RCC 7860 (cell line): ENCODE results near the gene TAS2R16.

ENCODE experiments used
- DNase-seq: peaks from one replicate; pipeline ENCODE4 v3.0.0-alpha.2; 2015; ENCODE audit warnings: low spot score
- FAIRE-seq: peaks from 2 replicates; lab custom pipeline; 2012; peaks lifted over from hg19 to GRCh38; lab: Jason Lieb, UNC

The TAS2R16 gene, protein sequence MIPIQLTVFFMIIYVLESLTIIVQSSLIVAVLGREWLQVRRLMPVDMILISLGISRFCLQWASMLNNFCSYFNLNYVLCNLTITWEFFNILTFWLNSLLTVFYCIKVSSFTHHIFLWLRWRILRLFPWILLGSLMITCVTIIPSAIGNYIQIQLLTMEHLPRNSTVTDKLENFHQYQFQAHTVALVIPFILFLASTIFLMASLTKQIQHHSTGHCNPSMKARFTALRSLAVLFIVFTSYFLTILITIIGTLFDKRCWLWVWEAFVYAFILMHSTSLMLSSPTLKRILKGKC

DNA sequence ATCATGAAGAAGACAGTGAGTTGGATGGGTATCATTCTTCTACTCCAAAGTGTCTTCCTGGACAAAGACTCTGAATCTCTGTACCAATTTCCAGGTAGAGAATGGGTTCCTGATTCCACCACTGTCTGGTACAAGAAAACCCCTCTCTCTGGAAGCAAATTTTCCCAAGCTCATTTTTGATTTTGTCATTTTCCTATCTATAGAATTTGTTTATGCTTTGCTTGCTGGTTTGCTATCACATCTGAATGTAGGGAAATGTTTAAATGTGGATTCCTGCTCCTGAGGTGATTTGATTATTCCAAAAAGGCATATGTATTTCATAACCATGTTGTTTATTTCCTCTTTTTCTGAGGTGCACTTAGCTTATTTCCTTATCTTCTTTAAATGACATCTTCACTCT is at the start of gene TAS2R16:
Gene TAS2R16 (minus strand): TSS at position 101 of the 400 bp plus-strand sequence. CDS start 66 bp downstream, at position 35.
- no peak for FAIRE-seq
- no peak for DNase-seq

- FAIRE-seq (no peak), DNase-seq (no peak)
Measured at GRCh38 chr7:123043642-123044041, 48.1 kb upstream of the TAS2R16 start.

DNA sequence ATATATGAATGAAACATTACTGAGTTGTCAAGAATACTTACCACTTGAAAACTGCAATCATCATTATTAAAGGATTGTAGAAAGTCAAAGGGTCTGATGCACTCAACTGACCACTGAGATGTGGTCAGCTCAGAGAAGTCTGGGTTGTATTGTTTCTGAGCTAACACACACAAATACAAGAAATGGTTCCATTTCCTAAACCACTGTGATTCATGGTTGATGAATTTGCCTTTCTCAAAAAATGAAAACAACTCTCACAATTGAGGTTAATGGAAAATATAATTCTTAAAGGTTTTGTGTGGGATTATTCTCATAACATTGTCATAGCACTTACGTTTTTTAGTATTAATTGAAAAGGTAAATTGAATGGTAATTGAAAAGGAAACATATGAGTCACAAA is 45.6 kb upstream of the TAS2R16 start:
- FAIRE-seq (no peak), DNase-seq (no peak)

DNA sequence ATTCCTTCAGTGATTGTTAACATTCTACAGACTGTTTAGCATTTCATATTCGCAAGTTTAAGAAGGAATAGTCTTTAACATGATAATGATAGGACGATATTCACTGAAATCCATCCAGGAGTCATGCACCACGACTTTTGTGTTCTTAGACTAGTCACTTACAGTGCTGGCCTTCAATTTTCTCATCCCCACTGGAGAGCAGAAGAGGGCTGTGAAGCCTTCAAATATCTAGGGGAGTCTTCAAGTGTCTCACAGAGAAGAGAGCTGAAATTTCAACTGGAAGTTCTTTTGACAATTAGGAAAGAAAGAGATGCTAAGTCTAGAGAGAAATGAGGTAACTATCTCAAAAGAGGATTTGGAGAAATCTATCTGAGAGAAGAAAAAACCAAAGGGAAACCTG is 43.8 kb upstream of the TAS2R16 start:
- FAIRE-seq (no peak), DNase-seq (no peak)

DNA sequence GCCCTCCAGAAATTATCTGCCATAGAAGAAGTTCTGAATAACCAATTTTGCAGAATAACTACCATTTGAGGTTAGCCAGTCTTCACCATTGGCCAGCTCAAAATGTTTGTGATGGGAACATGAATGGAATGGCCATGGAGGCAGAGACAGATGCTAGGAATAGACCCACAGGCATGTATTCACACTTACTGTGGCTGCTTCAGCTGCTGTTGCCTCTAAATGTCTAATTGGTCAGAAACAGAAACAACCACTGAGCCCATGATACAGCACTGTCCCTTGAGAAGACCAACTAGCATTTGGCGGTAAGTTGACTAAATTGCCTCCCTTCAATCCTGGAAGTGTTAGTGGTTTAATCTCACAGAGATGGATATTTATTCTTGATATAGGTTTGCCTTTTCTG is 38.6 kb upstream of the TAS2R16 start:
- DNase-seq (no peak), FAIRE-seq (no peak)

- no peak for DNase-seq
- FAIRE-seq, result no peak
Measured at GRCh38 chr7:123030631-123031030, 35.1 kb upstream of the TAS2R16 start.

DNA sequence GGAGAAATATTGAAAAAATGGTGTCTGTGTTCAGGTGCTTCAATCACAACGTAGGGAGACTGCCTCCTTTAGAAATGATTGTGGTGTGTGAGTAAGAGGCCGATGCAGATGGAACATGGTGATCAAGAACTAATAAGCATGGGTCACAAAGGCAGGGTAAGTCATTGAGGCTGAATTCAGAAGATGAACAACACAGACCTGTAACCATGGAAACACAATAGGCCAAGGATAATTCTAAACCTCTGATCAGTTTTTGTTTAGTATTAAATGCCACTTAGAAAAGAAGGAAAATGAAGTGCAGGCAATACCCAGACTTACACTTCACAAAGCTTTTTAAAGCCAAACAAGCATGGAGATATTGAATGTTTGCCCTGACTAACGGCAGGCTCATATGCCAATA is 32.8 kb upstream of the TAS2R16 start:
- FAIRE-seq (no peak), DNase-seq (no peak)

DNA sequence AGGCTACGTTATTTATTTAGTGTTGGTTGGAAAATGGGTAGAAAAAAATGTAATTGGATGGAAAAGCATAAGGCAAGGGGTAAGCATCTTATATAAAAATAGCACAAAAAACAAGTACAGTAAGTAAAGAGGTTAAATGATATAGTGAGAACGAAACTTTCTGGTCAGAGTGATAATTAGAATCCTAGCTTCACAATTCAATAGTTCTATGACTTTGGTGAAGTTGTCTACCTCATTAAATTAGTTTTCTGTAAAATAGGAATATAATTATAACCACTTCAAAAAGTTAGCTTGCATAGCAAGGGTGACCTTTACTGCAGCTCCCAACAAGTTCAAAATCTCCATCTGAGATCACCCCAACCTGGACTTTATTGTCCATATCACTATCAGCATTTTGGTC is 30.8 kb upstream of the TAS2R16 start:
- no peak for DNase-seq
- FAIRE-seq, result no peak

DNA sequence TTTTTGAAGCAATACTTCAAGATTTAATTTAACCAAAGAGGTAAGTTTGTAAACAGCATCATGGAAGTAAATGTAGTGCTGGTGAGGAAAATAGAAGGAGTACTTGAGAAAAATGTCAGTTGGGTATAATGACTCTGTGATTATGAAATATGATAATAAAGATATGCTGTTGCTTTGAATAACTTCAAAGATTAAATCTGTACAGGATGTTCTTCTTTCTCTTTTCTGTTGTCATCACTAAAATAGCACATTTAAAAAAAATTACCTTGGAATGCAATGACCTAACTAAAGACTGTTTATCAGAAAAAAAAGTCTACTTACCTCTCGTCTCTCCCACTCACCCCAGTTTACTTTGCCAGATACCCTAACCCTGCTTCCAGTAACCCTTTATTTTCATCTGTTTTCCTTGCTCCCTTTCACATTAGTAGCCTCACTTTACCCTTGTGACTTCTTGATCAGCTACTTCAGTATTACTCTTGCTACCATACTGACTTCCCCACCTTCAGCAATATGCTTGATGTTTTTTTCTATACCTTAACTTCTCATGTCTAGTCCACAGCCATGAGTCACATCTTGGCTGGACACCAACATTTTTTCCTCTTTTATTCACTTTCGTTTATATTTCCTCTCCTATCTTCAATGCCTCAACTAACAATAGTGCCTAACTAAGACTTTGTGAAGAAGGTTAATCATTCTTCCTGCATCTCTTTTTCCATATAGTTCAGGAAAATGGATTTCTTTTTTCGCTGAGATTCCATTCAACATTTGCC is 29.7 kb upstream of the TAS2R16 start:
- FAIRE-seq, result no peak
- DNase-seq, result peak; percentile 22

DNA sequence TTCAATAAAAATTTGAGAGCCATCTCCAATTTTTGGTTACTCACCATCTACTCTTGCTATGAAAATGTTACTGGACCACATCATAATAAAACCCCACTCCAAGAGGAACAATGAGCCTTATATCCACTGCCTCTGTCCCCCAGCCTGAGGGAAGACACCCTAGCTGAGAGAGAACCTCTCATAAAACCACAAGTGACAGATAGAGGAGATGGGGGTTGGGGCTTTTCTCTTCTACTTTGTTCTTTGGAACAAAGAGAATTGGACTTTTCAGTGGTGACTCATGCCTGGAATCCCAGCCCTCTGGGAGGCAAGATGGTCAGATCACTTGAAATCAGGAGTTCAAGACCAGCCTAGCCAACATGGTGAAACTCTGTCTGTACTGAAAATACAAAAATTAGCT is 27.6 kb upstream of the TAS2R16 start:
- FAIRE-seq, result no peak
- no peak for DNase-seq

DNA sequence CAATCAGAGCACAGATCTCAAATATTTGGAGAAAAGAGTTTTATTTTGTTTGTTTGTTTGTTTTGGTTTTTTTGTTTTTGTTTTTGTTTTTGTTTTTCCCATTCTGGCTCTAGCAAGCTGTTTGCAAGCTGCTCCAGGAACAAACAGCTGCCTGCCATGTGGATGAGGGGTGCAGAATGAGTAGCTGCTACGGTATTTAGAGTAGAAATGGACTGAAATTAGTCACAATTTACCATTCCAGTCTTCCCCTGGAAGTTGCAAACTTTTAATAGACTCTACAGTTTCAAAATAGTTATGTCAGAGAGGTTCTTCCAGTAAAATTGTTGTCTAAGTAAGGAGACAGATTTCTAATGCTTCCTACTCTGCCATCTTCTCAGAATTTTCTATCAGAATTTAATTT is 27.1 kb upstream of the TAS2R16 start:
- no peak for DNase-seq
- FAIRE-seq, result no peak

DNA sequence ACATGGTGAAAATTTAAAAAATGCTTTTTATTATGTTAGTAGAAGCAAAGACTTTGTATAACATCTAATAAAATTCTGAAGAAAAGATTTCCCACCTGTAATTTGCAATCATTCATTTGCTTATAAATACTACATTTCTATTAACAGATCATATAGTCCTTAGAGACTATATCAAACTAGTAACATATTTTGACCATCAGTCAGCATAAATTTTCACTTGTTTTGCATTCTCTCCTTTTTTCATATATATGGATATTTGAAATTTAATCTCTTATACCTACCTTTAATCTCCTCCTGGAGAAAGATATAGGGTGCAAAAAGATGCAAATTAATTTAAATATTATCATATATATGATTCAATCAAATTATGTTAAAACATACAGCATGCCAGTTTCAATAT is 16.9 kb upstream of the TAS2R16 start:
- DNase-seq (no peak), FAIRE-seq (no peak)

DNA sequence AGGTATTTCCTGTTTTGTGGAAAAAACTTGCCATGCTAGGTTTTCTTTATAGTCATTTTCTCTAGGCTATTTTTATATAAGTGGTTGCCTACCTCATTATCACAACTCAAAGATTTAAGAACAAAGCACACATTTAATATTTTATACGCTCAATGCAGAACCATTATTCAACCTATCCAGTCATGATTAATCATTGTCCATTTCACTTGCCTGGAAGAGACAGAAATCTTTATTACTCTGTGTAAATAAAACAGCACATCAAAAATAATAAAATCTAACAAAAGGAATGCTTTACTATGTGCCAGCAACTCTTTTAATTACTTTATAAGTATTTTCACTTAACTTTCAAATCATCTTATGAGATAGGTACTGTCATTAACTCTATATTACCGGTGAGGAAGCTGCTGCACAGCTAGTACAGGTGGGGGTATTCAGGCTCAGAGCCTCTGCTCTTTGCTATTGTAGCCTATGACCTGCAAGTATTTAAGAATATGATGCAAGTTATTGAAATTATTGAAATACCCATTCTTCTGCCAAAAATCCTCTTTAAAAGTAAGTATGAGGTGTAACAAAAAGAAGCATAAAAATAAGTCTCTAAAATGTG is 16.4 kb upstream of the TAS2R16 start:
- no peak for FAIRE-seq

GRCh38 chr7:123004931-123005330 is 9.4 kb upstream of the TAS2R16 start:
- DNase-seq, result no peak
- FAIRE-seq, result no peak

More for the DNA sequence above, 16.4 kb upstream of the TAS2R16 start:
- DNase-seq, result no peak

- DNase-seq, result no peak
- FAIRE-seq, result no peak
Measured at GRCh38 chr7:123003539-123004126, 8.1 kb upstream of the TAS2R16 start.

DNA sequence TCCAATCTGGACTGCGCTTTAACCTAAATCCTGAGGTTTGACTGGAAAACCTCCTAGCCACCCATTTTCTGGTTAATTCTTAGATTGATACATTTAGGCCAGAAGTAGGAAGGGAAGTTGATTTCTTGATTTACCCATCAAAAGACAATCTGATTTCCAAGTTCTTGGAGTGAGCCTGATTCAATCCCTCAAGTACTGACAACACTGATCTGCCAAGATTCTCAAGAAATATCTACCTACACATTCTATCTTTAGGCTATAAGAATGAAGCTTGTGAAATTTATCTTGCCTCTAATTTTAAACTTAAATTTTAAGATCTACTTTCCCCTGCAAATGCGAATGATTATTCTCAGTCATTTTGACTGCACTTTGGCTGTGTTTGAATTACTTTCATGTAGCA is 5.9 kb downstream of the TAS2R16 start:
- DNase-seq (no peak), FAIRE-seq (no peak)

- DNase-seq, result no peak
- no peak for FAIRE-seq
Measured at GRCh38 chr7:122989041-122989440, 6.5 kb downstream of the TAS2R16 start.

DNA sequence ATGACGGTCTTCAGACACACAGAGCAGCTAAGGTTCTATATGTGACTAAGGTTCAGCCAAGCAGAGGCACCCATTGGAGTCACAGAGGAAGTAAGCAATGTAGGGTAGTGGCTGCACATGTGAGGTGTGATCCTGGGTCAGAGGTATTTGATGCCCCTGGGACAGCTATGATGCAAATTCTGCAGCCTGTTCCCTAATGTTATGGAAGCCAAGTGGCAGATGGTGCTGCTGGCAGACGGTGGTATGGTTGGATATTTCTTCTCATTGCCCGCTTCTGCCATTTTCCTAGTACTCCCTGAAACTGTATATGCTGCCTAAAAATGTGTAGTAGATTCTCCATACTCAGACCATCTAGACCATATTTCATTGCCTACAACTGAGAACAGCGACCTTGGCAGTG is 7.2 kb downstream of the TAS2R16 start:
- DNase-seq (no peak), FAIRE-seq (no peak)

GRCh38 chr7:122987463-122987862 is 8.0 kb downstream of the TAS2R16 start:
- FAIRE-seq (no peak), DNase-seq (no peak)

DNA sequence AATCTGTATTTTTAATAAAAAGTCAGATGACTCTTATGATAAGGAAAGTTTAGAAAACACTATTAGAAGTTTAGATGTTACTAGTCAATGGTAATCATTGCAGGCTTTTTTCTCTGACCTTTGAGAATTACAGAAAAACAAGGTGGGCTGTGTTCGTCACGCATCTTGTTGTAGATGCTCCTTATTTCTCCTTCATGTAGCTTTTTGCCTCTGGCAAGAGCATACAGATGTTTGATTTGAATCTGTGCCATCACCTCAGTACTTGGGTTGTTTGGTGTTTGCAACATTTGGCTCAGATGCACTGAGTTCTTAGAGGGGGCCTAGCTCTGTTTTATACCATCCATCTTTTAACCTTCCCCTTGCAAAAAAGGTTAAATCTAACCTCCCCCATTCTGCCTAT is 11.5 kb downstream of the TAS2R16 start:
- FAIRE-seq (no peak), DNase-seq (no peak)

DNA sequence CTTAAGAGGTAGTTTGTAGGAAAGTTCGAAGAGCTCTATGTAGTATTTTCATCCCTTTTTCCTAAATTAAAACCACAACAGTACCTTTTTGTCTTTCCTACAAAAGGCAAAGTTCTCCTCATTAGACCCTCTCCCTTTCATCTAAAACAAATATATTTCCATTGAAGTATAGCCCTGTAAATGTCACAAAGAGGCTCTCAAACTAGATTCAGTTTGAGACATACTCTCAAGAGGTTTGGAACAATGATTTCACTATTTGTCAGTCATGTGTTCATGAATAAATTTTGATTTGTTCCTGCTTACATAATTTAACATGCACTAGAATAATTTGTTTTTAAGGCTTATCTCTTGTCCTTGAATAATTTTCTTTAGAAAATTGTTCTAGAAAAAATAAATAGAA is 12.2 kb downstream of the TAS2R16 start:
- DNase-seq (no peak), FAIRE-seq (no peak)

DNA sequence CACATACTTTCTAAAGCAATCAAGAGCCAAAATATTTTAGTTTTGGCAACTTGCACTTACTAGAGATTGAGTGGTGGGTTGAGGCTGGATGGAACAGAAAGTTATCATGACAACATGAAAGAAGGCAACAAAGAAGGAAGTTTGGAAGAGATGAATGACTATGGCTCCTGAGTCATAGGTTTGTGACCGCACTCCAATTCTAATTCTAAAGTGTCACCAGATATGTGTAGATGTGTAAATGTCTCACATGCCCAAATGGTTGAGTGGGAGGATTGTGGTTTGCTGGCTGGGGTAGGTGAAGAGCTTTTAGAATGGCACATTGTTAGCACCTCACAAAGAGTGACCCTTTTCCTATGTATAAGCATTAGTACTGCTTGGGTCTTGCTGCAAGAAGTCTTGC is 20.2 kb downstream of the TAS2R16 start:
- DNase-seq (peak; percentile 67), FAIRE-seq (peak; percentile 38)
